Stimulated activated CD8-positive, alpha-beta memory T cell treated with anti-CD3 and anti-CD28 coated beads, Interleukin-2, amount 100 ng/mL, for 48 hours (primary cell): ENCODE measurements around the gene ZIC5.

Source experiments
- DNase-seq, 2 donors: peaks; one replicate each; pipeline ENCODE4 v3.0.0-alpha.2; 2020; ENCODE audit warnings: low read depth in 2 of 2

The ZIC5 gene

DNA sequence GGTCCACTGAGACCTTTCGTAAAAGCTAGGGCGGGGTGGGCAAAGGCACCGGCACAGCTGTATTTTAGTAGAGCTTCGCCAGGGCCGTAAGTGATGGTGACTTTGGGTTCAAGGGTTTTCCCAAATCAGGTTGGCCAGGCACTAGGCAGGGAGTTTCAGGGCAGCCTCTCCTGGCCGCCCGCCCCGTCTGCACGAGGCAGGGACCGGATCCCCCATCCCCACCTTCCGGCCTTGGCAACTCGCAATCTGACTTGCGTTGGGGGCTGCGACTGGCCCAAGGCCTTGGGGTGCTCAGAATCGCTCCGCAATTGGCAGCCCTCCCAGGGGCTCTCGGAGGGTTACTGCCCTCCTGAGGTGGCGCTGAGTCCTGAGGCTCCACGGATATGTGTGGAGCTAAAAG lies 4.1 kb upstream of the ZIC5 start:
- no peak for DNase-seq

DNA sequence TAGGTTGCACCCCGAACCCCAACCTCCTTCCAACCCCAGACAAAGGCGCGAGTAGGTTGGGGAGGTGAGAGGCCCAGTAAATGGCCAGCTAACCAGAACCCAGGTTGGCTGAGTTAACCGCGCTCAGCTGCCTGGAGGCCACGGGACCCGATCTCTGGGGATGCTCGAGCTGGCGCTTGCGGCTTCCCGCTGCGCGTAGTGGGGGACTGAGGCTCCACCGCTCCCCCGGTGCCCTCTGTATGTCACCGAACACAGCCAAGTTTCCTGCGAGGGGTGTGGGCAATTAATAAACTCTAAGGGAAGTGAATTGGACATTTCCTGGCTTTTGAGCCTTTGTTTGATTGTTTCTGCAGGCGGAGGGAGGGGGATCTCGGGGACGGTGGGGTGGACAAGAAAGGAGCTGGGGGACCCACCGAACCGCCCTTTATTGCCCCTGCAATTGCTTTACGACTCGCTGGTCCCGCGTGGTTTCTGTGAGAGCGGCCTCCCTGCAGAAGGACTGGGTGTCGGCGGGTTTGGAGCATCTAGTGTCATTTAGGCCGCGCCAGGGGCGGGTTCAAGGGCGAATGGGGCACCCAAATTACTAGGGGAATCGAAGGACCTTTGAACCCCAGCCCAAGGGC lies 3.5 kb upstream of the ZIC5 start:
- DNase-seq, result no peak

DNA sequence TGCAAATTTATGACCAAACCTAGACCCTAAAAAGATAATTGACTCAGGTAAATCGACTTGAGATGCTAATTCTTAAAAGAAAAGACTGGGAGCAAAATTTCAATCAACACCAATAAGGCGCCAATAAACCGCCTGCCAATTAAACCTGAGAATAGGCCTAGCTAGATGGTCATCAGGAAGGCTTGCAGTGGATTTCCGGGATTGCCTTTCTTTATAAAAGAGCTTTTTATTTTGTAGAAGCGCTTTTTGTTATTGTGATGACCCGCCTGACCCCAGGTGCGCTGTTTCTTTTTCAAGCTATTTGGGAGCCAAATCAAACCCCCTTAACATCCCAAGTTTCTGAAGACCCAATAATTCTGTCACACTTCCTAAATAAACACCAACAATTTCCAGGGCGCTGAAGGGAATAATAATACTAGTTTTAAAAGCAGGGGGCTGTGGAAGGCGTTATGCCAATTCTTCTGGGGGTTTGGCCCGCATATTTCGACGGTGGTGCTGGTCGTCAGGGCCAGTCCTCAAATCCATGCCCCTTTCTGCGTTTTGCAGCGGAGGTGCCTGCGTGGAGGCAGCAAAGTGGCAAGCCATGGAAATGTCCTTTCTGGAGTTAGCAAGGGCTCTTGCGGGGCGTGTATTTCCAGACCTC lies 2.9 kb upstream of the ZIC5 start:
- no peak for DNase-seq

DNA sequence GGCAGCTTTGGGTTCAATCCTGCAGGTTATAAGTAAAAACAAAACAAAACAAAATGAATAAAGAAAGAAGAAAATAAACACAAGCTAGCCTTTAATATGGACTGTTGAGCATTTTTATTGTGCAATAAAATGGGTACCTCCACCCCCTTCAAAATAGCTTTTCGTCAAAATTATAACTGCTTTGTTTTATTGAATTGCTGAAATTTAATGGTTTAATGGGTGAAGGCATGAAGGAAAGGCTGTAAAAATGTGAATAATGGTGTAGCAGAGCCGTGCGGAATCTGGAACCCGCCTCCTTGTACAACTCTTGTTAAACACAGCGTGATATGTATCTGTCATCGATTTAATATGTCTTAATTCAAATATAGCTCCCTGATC lies 2.2 kb upstream of the ZIC5 start:
- no peak for DNase-seq

DNA sequence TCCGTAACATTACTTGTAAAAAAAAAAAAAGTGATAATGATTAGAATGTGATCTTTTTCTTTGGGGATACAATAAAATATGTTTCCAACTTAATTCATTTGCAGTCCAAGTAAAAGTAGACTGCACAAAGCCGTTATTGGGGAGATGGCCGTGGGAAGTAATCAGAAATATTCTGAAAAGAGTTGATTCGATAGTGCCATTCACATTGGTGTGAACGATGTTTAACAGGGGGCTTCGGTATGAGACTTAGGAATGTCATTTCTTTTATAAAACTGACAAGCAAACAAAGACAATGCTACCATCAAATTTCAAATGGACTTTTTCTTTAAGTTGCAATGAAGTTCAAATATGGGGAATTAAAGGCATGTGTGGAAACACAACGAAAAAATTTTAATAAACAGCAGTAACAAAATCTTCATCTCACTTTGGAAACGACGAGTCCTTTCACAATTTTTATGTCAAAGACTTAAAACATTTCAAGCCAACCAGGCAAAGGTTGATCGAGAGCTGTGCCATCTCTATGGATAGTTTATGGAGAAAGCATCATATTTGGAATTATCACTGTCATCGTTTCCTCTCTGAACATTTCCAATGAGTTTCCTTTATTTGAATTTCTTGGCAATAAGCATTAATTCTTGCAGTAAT lies 1.7 kb upstream of the ZIC5 start:
- DNase-seq, result no peak

DNA sequence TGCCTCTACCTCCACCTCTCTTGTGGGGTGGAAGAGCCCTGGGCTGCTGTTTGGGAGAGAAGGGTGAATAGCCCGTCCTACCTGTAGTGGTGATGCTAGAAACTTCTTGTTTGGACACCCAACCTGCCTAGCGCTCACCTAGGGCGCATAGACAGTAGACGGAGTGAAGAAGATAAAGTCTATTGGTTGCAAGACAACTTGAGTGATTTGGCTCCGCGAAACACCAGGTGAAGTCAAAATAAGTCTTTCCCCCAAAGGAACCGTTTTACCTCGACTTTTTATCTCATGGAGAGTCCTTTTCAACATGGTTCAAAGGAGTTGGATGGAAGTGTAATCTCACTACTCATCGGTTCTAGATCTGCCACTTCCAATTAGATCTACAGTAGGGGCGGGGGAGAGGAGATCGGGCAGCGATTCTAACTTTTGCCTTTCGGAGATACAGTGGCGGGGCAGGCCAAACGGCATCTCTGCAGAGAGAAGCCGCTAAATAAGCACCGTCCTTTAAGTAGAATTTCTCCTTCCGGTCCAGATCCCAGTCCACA lies 694 bp upstream of the ZIC5 start:
- no peak for DNase-seq

DNA sequence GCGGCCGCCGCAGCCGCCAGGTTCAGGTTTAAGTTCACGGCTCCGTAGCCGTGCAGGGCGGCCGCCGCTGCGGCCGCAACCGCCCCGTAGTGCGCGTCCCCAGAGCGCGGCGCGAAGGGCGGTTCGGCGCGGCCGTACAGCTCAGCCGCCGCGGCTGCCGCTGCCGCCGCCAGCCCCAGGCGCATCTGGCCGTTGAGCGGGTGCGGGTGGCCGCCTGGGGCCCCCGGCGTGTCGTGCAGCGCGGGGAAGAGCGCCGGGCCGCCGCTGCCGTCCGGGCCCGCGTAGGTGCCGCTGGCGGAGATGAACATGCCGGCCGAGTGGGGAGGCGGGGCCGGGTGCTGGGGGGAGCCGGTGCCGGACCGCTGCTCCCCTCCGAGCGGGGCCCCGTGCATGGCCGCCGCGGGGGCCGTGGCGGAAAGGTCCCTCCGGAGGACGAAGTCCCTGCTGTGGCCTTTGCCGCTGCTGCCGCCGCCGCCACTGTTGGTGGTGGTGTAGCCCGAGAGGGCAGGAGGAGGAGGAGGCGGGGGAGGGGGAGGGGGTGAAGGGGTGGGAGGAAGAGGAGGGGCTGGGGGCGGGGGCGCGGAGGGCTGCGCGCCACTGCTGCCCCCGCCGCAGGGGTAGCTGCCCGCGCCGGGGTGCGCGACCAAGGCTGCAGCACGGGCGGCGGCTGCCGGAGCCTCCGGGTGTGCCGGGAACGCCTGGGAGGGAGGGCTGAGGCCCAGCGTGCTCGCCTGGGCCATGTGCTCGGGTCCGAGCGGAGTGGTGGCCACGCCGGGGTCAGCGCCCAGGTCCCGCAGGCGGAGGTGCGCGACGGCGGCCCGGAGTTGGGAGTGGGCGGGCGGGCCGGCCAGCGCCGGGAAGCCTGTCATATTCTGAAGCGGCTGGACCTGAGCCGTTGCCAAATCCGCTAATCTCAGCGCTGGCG lies 654 bp downstream of the ZIC5 start:
- no peak for DNase-seq

DNA sequence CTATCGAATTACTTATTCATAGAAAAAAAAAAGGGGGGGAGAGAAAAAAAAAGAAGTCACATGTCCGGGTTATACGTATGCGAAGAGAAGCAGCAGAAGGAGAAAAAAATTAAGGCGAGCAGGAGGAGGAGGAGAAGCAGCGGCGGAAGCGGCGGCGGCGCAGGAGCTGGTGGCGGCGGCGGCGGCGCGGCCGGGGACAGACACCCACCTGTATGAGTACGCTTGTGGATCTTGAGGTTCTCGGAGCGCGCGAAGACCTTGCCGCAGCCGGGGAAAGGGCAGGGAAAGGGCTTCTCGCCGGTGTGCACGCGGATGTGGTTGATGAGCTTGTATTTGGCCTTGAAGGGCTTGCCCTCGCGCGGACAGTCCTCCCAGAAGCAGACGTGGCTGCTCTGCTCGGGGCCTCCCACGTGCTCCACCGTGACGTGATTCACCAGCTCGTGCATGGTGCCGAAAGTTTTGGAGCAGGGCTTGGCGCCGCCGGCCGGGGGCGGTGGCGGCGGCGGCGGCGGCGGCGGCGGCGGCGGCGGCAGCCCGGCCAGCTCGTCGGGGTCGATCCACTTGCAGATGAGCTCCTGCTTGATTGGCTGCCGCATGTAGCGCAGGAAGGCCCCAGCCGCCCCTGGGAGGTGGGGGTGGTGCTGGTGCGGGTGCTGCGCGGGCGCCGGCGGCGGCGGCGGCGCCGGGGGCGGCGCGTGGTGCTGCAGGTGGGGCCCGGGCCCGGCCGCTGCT lies 1.5 kb downstream of the ZIC5 start:
- DNase-seq, result no peak

DNA sequence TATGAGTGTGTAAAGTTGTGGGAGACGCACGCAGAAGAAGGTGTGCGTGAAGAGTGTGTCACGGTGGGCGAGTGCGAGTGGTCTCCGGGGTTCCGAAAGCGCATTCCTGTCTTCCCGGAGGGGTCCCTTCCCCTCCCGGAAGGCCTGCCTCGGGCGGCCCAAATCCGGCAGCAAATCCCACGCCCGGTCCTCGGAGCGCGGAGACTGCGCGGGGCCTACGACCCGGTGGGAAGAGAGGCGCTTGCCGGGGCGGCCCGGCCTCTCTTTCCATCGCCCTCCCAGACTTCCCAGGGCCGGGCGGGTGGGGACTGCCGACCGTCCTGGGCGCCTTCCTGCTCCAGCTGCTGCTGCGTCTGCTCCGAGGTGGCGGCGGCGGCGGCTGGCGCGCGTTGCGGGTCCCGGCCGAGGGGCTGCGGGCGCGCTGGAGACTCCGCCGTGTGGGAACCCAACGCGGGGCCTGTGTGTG lies 2.1 kb downstream of the ZIC5 start:
- DNase-seq, result no peak

DNA sequence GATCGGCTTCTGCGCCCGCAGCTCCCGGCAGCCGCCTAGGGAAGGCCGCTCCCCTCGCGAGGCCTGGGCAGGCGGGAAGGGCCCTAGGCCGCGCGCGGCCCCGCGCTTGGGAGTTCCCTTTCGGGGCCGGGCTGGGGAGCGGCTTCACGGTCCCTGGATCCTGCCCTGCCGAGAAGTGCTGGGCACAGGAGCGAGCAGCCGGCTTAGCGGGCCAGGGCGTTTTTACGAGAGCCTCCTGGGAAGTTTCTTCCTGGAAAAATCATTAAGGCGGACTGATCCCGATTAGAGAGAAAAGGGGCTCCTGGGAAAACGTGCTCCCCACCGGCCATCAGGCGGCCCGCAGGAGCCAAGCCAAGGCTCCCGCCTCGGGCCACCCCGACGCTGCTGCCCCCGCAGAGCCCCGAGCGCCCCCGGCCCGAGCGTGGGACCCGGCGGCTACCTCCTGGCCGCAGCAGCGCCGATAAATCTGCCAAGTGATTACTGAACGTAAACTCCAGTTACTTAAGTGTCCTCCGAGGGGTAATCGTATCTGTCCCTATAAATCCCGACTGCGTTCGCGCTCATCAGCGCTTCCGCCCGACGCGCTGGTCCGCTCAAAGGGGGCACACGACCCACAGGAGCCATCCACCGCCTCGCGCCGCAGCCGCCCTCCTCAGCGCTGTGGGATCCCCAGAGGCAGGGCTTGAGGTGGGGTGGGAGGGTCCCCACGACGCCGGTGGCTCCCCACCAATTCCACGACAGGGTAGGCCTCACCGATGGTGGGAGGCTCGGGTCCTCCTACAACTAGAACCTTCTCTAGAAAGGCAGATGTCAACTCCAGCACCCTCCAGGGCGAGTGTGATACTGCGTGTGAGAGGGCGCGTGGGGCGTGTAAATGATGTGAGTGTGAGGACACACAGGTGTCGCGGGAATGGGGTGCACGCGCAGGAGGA lies 2.8 kb downstream of the ZIC5 start:
- DNase-seq, result no peak

DNA sequence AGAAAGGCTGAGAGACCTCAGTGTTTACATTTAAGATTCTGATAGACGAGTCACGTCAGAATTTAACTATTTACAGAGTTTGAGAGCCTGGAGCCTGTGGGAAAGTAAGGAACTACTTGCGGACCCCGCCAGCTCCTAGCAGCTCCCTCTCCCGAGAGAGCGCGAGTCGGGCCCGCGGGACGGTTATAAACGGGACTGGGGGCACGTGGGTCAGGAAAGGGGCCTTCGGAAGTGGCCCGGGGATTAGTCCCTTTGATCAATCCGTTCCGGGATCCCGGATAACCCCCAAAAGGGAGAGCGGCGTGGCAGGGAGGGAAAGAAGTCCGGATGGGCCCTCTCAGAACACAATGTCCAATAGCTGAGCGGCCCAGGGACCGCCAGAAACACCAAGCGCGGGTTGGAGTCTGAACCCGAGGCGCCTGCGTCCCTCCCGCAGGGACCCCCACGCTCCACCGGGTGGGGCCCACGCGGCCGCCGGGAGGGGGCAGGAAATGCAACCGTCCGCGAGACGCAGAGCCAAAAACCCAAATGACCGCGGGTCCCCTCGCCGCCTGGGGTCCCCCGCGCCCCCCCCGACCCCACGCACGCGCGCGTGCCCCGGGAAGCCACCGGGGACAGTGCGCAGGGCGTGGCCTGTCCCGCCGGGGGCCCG lies 3.6 kb downstream of the ZIC5 start:
- no peak for DNase-seq

DNA sequence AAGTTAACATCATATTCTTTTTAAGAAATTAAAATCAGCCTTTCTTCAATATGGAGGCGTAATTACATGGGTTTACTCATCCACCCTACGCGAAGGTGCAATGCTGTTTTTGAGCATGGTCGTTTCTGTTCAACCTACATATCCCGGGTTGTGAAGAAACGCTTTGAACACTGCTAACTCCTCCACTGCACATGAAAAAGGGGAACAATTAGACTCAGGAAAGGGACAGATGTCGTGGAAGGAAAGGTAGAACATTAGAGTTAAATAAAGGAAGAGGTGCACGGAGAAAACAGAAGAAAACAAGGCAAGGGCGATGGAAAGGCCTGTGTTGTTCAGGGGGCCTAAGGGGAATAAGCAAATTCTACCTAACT lies 4.1 kb downstream of the ZIC5 start:
- no peak for DNase-seq

DNA sequence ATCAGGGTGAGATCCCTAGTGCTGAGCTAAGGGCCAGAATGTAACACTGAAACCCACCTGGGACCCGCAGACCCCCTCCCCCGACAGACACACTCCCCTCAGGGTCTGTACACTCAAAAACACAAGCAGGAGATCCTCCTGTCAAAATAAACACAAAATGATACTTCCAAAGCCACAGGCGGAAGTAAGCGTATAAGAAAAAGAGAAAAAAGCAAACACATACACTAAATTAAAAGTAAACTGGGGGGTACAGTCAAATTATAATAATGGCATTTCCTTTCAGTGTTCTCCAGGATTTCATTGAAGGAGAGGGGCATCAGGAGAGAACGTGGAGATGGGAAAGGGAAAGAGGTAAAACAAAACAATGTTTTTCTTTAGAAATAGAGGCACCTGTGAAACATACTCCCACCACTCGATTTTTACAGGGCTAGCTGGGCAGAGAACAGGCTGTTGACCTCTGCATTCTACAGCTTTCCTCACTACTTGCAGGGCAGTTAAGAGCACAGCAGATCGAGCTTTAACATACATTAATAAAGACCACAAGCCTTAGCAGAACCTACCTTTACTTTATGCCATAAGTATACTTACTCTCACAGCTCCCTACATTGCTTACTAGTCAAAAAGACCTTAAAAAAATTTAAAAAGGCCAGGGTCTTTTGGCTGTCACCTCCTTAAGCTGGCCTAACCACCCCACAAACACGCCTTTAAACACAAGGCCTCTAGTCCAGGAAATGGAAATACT lies 5.3 kb downstream of the ZIC5 start:
- no peak for DNase-seq

DNA sequence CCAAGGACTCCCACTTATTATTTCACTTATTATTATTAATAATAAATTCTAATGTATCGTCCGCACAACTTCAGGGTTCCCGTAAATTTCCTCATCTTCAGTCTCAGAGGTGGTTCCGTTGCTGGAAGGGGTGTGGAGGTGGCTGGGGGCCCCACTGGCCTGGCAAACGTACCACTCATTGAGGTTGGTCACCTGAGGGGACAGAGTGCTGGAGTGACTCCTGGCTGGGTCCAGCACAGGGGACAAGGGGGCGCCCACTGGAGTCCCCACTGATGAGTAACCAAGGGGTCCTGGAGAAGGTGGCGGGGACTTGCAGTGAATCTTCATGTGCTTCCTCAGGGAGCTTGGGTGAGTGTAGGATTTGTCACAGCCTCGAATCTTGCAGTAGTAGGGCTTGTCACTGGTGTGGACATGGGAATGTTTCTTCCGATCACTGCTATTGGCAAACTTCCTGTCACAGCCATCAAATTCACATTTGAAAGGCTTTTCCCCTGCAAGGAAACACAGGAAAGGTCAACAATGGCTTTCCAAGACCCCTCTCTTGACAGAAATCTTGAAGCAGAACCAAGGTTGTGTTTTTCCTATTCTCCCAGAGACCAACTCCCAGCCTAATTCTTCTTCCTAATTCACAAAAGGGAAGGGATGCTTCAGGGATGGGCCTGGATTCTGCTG lies 6.1 kb downstream of the ZIC5 start:
- DNase-seq, result no peak

DNA sequence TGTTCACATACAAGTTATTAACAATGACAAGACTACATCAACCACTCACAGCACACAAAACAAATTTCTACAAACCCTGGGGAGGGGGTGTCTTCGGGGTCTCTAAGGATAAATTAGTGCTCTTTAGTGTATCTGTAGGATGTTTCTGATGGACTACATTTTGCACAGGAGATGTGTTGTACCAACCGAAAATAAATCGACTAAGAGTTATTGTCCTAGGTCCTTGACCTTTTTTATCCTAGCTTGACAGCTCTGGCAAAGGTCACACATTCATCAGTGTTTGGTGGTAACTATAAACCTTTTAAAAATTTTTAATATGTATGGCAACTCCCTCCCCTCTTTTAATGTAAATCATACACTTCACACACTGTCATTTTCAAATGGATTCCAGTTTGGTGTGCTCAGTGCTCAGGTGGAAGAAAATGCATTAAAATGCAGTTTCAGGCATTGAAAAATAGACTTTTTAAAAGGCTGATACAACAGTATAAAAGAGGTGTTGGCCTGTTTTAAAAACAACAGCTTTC lies 7.7 kb downstream of the ZIC5 start:
- no peak for DNase-seq

DNA sequence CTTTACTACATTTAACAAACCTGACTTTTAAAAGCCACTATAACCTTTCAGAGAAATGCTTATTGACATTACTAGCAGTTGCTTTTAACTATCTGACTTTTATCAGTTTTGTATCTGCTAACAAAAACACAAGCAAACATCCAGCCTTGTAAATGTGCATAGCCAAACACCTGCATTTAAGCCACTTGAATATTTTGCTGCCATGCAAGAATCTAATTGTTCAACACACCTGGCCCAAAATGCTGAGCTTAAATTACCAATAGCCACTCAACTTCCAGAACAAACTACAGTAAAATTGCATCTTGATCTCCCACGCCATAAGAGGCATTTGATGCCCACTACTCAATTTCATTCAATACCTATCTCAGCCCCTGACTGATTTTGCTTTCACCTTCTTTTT lies 9.3 kb downstream of the ZIC5 start:
- no peak for DNase-seq

DNA sequence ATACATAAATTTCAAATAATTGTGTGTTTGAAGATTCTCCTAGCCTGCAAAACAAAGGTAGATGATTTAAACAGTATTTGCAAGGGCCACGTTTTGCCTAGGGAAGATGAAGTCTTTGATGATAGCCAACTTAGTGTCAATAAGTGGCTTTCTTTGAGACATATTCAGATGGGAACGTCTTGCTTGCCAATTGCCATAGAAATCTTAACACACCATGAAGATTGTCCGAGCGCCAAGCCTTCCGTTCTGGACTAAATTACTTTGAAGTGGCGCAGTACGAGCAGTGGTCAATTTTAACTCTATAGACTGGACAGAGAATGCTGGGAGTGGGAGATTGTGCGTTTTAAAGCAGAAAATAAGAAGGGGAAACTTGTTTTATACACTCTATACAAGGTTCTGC lies 9.9 kb downstream of the ZIC5 start:
- DNase-seq, result no peak

DNA sequence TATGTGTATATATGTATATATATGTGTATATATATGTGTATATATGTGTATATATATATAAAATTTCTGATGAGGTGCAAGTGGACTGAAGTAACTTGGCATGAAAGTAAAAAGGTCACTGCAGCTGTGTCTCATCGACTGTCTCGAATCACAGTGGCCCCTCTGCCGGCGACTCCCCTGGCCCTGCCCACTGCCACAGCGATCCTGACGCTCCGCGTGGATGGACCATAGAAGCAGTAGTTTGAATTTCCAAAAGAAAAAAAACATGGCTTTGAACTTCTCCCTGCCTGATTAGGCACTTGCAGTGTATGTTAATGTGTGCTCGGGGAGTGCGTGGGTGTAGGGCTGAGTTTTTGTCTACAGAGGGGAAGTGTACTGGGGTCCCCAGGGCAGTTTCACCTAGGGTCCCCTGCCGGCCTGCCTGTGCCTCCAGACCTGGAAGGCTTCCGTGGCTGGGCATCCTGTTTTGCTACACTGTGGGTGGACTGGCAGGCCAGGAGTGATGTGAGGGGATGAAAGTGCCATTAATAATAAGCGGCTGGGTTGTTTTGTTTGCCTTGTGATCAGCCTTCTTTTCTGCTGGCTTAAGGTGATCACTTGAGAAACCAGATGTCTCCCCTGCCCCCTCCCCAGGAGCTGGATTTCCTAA lies 10.8 kb downstream of the ZIC5 start:
- DNase-seq, result no peak
